ENCODE data around the gene SHROOM3.

The SHROOM3 gene

GRCh38 chr4:76434901-76435527 lies at the start of gene SHROOM3:
TSS of gene SHROOM3 (plus strand) at chr4:76435229. CDS start at chr4:76436053, 824 bp downstream.
- DNase-seq (ENCODE audit: low read depth, low spot score) = no peak
- peak within 1 kb of the TSS; percentile 26 for H3K4me3 ChIP-seq (ENCODE audit: insufficient read length, low read depth)
- H3K36me3 ChIP-seq (ENCODE audit: insufficient read depth, insufficient read length, low read length) = peaks cover 9% of the 10 kb centered on the region
- peaks cover 4% of the 10 kb centered on the region; the same call in 1 of the 2 replicates for H3K9me3 ChIP-seq (ENCODE audit: insufficient read depth, low read length)
- no peaks in the 10 kb centered on the region for H3K4me1 ChIP-seq (ENCODE audit: insufficient read depth, insufficient read length)
- no peaks in the 10 kb centered on the region for H3K27me3 ChIP-seq (ENCODE audit: insufficient read depth, insufficient read length)
- TF ChIP-seq YY1 (IDR thresholded peaks at IDR 0.05; ENCODE audit: insufficient read depth, insufficient read length) = no peak
- no peak for TF ChIP-seq ZNF274 (IDR thresholded peaks at IDR 0.05; ENCODE audit: low read depth, low read length)
- TF ChIP-seq SUZ12 (IDR thresholded peaks at IDR 0.05; ENCODE audit: extremely low read depth, insufficient read depth, insufficient read length) = no peak
- peak within 1 kb of the TSS; percentile 65 for H3K9ac ChIP-seq (ENCODE audit: insufficient read length, low read depth)

- Histone ChIP-seq H3K4me1 (ENCODE audit: insufficient read depth, insufficient read length) (no peaks in the 10 kb centered on the region), H3K4me3 (ENCODE audit: insufficient read length, low read depth) (no peak overlapping the region), H3K9ac (ENCODE audit: insufficient read length, low read depth) (no peak overlapping the region), H3K27me3 (ENCODE audit: insufficient read depth, insufficient read length) (no peaks in the 10 kb centered on the region), H3K9me3 (ENCODE audit: insufficient read depth, low read length) (peaks cover 21% of the 10 kb centered on the region; the same call in 1 of the 2 replicates), H3K36me3 (ENCODE audit: insufficient read depth, insufficient read length, low read length) (no peaks in the 10 kb centered on the region)
- no peak for TF ChIP-seq SUZ12 (IDR thresholded peaks at IDR 0.05; ENCODE audit: extremely low read depth, insufficient read depth, insufficient read length)
- no peak for TF ChIP-seq ZNF274 (IDR thresholded peaks at IDR 0.05; ENCODE audit: low read depth, low read length)
- TF ChIP-seq YY1 (IDR thresholded peaks at IDR 0.05; ENCODE audit: insufficient read depth, insufficient read length) = no peak
- no peak for DNase-seq (ENCODE audit: low read depth, low spot score)
Observed at GRCh38 chr4:76385974-76386373, 49.1 kb upstream of the SHROOM3 start.

DNA sequence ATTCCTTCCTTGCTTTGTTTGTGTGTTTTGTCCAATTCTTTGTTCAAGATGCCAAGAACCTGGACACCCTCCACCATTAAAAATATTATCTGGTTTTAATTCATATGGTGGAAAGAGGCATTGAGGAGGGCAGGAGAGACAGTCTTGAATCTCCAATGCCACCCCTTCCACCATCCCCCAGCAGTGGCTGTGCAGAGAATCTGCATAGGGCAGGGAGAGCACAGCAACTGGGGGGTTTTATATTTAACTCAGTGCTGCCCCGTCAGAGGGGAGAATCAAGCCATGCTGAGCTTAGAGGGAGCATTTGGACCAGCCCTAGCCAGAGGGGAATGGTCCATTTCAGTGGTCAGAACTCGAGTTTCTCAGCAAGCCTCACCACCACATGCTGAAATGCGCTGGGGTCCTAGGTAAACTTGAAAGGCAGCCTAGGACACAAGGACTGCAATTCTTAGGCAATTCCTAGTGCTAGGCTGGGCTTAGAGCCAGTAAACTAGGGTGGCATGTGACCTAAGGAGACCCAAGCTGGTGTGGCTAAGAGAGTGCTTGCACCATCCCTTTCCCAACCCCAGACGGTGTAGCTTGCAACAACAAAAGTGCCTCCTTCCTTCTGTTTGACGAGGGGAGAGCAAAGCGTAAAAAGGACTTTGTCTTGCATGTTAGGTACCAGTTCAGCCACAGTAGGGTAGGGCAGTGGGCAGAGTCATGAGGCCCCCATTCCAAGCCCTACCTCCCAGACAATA lies 48.3 kb upstream of the SHROOM3 start:
- no peak for DNase-seq (ENCODE audit: low read depth, low spot score)
- Histone ChIP-seq H3K9ac (ENCODE audit: insufficient read length, low read depth) (no peak overlapping the region), H3K4me3 (ENCODE audit: insufficient read length, low read depth) (no peak overlapping the region), H3K36me3 (ENCODE audit: insufficient read depth, insufficient read length, low read length) (no peaks in the 10 kb centered on the region), H3K9me3 (ENCODE audit: insufficient read depth, low read length) (peaks cover 14% of the 10 kb centered on the region; the same call in 1 of the 2 replicates), H3K4me1 (ENCODE audit: insufficient read depth, insufficient read length) (no peaks in the 10 kb centered on the region), H3K27me3 (ENCODE audit: insufficient read depth, insufficient read length) (no peaks in the 10 kb centered on the region)
- TF ChIP-seq ZNF274 (IDR thresholded peaks at IDR 0.05; ENCODE audit: low read depth, low read length) (no peak), YY1 (IDR thresholded peaks at IDR 0.05; ENCODE audit: insufficient read depth, insufficient read length) (no peak), SUZ12 (IDR thresholded peaks at IDR 0.05; ENCODE audit: extremely low read depth, insufficient read depth, insufficient read length) (no peak)

- Histone ChIP-seq H3K36me3 (ENCODE audit: insufficient read depth, insufficient read length, low read length) (no peaks in the 10 kb centered on the region), H3K27me3 (ENCODE audit: insufficient read depth, insufficient read length) (no peaks in the 10 kb centered on the region), H3K9ac (ENCODE audit: insufficient read length, low read depth) (no peak overlapping the region), H3K4me3 (ENCODE audit: insufficient read length, low read depth) (no peak overlapping the region), H3K4me1 (ENCODE audit: insufficient read depth, insufficient read length) (no peaks in the 10 kb centered on the region), H3K9me3 (ENCODE audit: insufficient read depth, low read length) (no peaks in the 10 kb centered on the region; the same call in 1 of the 2 replicates)
- TF ChIP-seq YY1 (IDR thresholded peaks at IDR 0.05; ENCODE audit: insufficient read depth, insufficient read length) = no peak
- TF ChIP-seq ZNF274 (IDR thresholded peaks at IDR 0.05; ENCODE audit: low read depth, low read length) = no peak
- TF ChIP-seq SUZ12 (IDR thresholded peaks at IDR 0.05; ENCODE audit: extremely low read depth, insufficient read depth, insufficient read length) = no peak
- no peak for DNase-seq (ENCODE audit: low read depth, low spot score)
Observed at GRCh38 chr4:76388160-76388908, 46.7 kb upstream of the SHROOM3 start.

GRCh38 chr4:76401654-76402053 lies 33.4 kb upstream of the SHROOM3 start:
- TF ChIP-seq YY1 (IDR thresholded peaks at IDR 0.05; ENCODE audit: insufficient read depth, insufficient read length) (no peak), ZNF274 (IDR thresholded peaks at IDR 0.05; ENCODE audit: low read depth, low read length) (no peak), SUZ12 (IDR thresholded peaks at IDR 0.05; ENCODE audit: extremely low read depth, insufficient read depth, insufficient read length) (no peak)
- Histone ChIP-seq H3K36me3 (ENCODE audit: insufficient read depth, insufficient read length, low read length) (no peaks in the 10 kb centered on the region), H3K9ac (ENCODE audit: insufficient read length, low read depth) (no peak overlapping the region), H3K4me1 (ENCODE audit: insufficient read depth, insufficient read length) (no peaks in the 10 kb centered on the region), H3K4me3 (ENCODE audit: insufficient read length, low read depth) (no peak overlapping the region), H3K27me3 (ENCODE audit: insufficient read depth, insufficient read length) (no peaks in the 10 kb centered on the region), H3K9me3 (ENCODE audit: insufficient read depth, low read length) (no peaks in the 10 kb centered on the region)
- no peak for DNase-seq (ENCODE audit: low read depth, low spot score)

GRCh38 chr4:76406081-76406480 lies 28.9 kb upstream of the SHROOM3 start:
- no peak overlapping the region for H3K4me3 ChIP-seq (ENCODE audit: insufficient read length, low read depth)

More at GRCh38 chr4:76406081-76406480, 28.9 kb upstream of the SHROOM3 start:
- Histone ChIP-seq H3K4me1 (ENCODE audit: insufficient read depth, insufficient read length) (no peaks in the 10 kb centered on the region), H3K27me3 (ENCODE audit: insufficient read depth, insufficient read length) (no peaks in the 10 kb centered on the region), H3K9ac (ENCODE audit: insufficient read length, low read depth) (no peak overlapping the region), H3K36me3 (ENCODE audit: insufficient read depth, insufficient read length, low read length) (no peaks in the 10 kb centered on the region), H3K9me3 (ENCODE audit: insufficient read depth, low read length) (no peaks in the 10 kb centered on the region)
- DNase-seq (ENCODE audit: low read depth, low spot score) = no peak
- TF ChIP-seq YY1 (IDR thresholded peaks at IDR 0.05; ENCODE audit: insufficient read depth, insufficient read length) (no peak), SUZ12 (IDR thresholded peaks at IDR 0.05; ENCODE audit: extremely low read depth, insufficient read depth, insufficient read length) (no peak), ZNF274 (IDR thresholded peaks at IDR 0.05; ENCODE audit: low read depth, low read length) (no peak)

Measured in NT2/D1 (cell line).